Activated naive CD4-positive, alpha-beta T cell treated with anti-CD3 and anti-CD28 coated beads, Interleukin-2, amount 50 U/mL, for 24 hours (primary cell): ENCODE data around the gene DXO.

Experiments
- H3K27ac Mint-ChIP-seq: one replicate; pipeline ENCODE4 v1.8.0; 2021; ENCODE audit warnings: mild to moderate bottlenecking, mixed read lengths
- H3K27me3 Mint-ChIP-seq: one replicate; pipeline ENCODE4 v1.8.0; 2021; ENCODE audit warnings: mixed read lengths
- H3K36me3 Mint-ChIP-seq: one replicate; pipeline ENCODE4 v1.8.0; 2021; ENCODE audit warnings: mixed read lengths
- H3K4me1 Mint-ChIP-seq: one replicate; pipeline ENCODE4 v1.8.0; 2021; ENCODE audit warnings: mixed read lengths
- H3K4me3 Mint-ChIP-seq: one replicate; pipeline ENCODE4 v1.8.0; 2021; ENCODE audit warnings: mild to moderate bottlenecking, mixed read lengths
- H3K9me3 Mint-ChIP-seq: one replicate; pipeline ENCODE4 v1.8.0; 2021; ENCODE audit warnings: mixed read lengths

The DXO gene

GRCh38 chr6:31968791-31969711, 2.9 kb downstream of the DXO start:
- Mint-ChIP-seq H3K36me3 (peaks cover 9% of the 10 kb centered on the region), H3K4me3 (no peak overlapping the region), H3K27ac (no peak overlapping the region), H3K9me3 (no peaks in the 10 kb centered on the region), H3K27me3 (no peaks in the 10 kb centered on the region), H3K4me1 (peaks cover 40% of the 10 kb centered on the region)

DNA sequence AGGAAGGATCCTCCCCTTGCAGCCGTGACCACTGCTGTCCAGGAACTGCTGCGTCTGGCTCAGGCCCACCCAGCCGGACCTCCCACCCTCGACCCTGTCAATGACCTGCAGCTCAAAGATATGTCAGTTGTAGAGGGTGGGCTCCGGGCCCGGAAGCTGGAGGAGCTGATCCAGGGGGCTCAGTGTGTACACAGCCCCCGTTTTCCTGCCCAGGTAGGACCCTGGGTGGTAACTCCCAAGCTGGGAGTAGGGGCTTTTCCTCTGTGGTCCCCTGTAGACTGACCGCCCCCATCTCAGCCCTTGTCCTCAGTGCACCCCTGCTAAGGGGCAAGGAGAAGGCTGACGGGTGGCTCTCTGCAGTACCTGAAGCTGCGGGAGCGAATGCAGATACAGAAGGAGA, 3.6 kb downstream of the DXO start:
- Mint-ChIP-seq H3K27me3 (no peaks in the 10 kb centered on the region), H3K4me1 (peaks cover 33% of the 10 kb centered on the region)

GRCh38 chr6:31967926-31968320, 4.0 kb downstream of the DXO start:
- Mint-ChIP-seq H3K4me1 (peaks cover 29% of the 10 kb centered on the region), H3K36me3 (peaks cover 11% of the 10 kb centered on the region), H3K27me3 (no peaks in the 10 kb centered on the region), H3K9me3 (no peaks in the 10 kb centered on the region), H3K4me3 (no peak overlapping the region), H3K27ac (peak overlapping the region; percentile 55)

More for the DNA sequence above, 3.6 kb downstream of the DXO start:
- Mint-ChIP-seq H3K36me3 (peaks cover 9% of the 10 kb centered on the region), H3K4me3 (no peak overlapping the region), H3K9me3 (no peaks in the 10 kb centered on the region), H3K27ac (peak overlapping the region; percentile 46)

DNA sequence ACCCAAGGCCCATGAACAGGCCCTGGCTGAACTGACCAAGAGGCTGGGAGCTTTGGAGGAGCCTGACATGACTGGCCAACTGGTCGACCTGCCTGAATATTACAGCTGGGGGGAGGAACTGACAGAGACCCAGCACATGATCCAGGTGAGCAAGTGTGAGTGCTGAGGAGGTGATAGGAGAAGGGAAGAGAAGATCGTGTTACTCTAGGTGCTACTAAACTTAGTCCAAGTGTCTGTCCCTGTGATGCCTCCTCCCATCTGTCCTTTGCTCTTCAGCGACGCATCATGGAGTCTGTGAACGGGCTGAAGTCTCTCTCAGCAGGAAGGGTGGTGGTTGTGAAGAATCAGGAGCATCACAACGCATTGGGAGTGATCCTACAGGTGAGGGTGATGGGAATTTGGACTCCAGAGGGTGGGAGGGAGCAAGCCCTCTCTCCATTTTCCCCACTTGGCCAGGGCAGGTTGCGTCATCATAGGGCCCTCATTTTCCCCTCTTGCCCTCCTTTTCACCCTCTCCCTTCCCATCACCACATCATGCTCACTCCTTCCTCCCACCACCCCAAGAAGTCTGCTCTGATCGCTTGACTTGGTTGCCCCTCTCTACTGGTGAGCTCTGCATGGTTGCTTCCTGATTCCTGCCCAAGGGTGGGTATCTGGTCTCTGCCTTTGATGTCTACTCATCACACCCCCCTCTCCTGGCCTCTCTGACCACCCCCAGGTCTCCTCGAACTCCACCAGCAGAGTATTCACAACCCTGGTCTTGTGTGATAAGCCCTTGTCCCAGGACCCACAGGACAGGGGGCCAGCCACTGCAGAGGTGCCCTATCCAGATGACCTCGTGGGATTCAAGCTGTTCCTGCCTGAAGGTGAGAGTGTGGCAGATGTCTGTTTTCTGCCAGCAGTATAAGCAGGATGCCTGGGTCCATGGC, 4.7 kb downstream of the DXO start:
- no peak overlapping the region for H3K4me3 Mint-ChIP-seq
- no peak overlapping the region for H3K27ac Mint-ChIP-seq
- H3K27me3 Mint-ChIP-seq = no peaks in the 10 kb centered on the region
- H3K36me3 Mint-ChIP-seq = peaks cover 13% of the 10 kb centered on the region
- H3K4me1 Mint-ChIP-seq = peaks cover 29% of the 10 kb centered on the region
- no peaks in the 10 kb centered on the region for H3K9me3 Mint-ChIP-seq

GRCh38 chr6:31966506-31966905, 5.4 kb downstream of the DXO start:
- Mint-ChIP-seq H3K9me3 (no peaks in the 10 kb centered on the region), H3K27ac (no peak overlapping the region), H3K36me3 (peaks cover 18% of the 10 kb centered on the region), H3K4me1 (peaks cover 30% of the 10 kb centered on the region), H3K27me3 (no peaks in the 10 kb centered on the region), H3K4me3 (no peak overlapping the region)

- H3K36me3 Mint-ChIP-seq = peaks cover 20% of the 10 kb centered on the region
- H3K27ac Mint-ChIP-seq = no peak overlapping the region
These were observed 6.2 kb downstream of the DXO start for GRCh38 chr6:31965700-31966099.

DNA sequence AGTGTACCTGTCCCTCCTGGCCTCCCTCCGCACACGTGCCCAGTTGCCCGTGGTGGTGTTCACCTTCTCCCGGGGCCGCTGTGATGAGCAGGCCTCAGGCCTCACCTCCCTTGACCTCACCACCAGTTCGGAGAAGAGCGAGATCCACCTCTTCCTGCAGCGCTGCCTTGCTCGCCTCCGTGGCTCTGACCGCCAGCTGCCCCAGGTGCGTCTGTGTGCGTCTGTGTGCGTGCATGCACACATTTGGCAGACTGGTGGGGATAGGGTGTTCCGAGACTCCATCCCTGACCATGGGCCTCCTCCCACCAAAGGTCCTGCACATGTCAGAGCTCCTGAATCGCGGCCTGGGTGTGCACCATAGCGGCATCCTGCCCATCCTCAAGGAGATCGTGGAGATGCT, 8.0 kb downstream of the DXO start:
- Mint-ChIP-seq H3K4me3 (no peak overlapping the region), H3K9me3 (no peaks in the 10 kb centered on the region), H3K36me3 (peaks cover 14% of the 10 kb centered on the region), H3K4me1 (peaks cover 29% of the 10 kb centered on the region), H3K27me3 (no peaks in the 10 kb centered on the region), H3K27ac (peak overlapping the region; percentile 30)

More at GRCh38 chr6:31965700-31966099, 6.2 kb downstream of the DXO start:
- Mint-ChIP-seq H3K27me3 (no peaks in the 10 kb centered on the region), H3K9me3 (no peaks in the 10 kb centered on the region), H3K4me1 (peaks cover 27% of the 10 kb centered on the region), H3K4me3 (no peak overlapping the region)

DNA sequence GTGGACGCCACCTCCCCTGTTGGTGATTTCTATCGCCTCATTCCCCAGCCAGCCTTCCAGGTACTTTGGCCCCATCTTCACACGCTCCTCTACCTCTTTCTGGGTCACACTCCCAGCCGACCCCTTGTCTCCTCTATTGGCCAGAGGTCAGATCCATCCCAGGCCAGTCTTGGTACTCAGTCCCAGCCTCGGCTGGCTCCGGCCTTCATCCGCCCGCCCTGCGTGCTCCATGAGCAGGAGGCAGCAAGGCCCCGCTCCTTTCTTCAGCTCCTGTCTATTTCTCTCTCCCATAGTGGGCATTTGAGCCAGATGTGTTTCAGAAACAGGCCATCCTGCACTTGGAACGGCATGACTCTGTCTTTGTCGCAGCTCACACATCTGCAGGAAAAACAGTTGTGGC, 10.3 kb downstream of the DXO start:
- Mint-ChIP-seq H3K4me1 (peaks cover 44% of the 10 kb centered on the region), H3K27ac (peak overlapping the region; percentile 61), H3K36me3 (peaks cover 16% of the 10 kb centered on the region), H3K4me3 (peak overlapping the region; percentile 16), H3K27me3 (no peaks in the 10 kb centered on the region), H3K9me3 (no peaks in the 10 kb centered on the region)

DNA sequence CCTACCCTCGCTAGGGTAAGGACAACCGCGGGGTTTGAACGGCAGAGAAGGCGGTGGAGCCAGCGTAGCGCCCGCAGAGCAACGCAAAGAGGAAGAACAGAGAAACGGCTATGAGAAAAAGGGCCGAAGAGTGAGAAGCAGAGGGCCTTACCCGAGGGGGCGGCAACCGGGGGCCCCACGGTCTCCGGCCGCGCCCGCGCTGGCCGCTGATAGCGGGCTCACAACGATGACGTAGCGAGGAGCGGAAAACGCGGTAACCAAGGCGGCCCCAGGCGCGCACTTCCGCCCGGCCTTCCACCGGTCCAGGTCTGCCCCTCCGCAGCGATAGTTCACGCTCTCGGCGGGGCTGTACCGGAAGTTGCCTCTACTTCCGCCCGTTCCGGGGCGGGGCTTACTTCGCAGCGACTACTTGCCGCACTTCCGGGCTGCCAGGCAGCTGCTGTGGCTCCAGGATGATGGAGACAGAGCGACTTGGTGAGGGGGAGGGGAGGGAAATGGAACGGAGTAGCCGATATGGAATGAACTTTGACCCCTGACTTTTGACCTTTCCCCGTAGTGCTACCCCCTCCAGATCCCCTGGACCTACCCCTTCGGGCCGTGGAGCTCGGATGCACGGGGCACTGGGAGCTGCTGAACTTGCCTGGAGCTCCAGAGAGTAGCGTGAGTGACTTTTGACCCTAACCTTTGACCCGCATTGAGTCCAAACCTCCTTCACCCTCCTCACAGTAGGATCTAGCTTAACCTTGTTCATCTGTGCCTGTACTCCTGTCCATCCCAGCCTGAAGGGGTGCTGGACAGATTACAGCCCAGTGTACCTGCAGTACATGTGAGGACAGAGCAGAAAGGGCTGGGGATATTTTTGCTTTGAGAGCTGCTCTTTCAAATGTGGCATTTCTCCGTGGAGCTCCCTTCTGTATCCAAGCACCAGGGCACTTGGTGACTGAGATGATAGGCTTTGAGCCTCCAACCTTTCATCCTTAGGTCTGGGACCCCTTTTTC, 12.9 kb downstream of the DXO start, which contains the start of the genes NELFE and SKIC2:
Gene NELFE, minus strand, starts transcription at position 231 of the 999 bp plus-strand sequence. CDS start 525 bp downstream, outside the sequence.
Gene SKIC2, plus strand, starts transcription at position 435 of the 999 bp plus-strand sequence. Its CDS starts 18 bp downstream, at position 453.
- Mint-ChIP-seq H3K36me3 (peaks cover 15% of the 10 kb centered on the region), H3K9me3 (no peaks in the 10 kb centered on the region), H3K27me3 (no peaks in the 10 kb centered on the region), H3K4me3 (peak within 1 kb of the TSS; percentile 98), H3K27ac (peak within 1 kb of the TSS; percentile 92), H3K4me1 (peaks cover 44% of the 10 kb centered on the region)

GRCh38 chr6:31958412-31958740, 13.6 kb downstream of the DXO start:
- peaks cover 16% of the 10 kb centered on the region for H3K36me3 Mint-ChIP-seq
- no peaks in the 10 kb centered on the region for H3K27me3 Mint-ChIP-seq
- H3K9me3 Mint-ChIP-seq = no peaks in the 10 kb centered on the region
- peak overlapping the region; percentile 98 for H3K4me3 Mint-ChIP-seq
- peak overlapping the region; percentile 92 for H3K27ac Mint-ChIP-seq
- H3K4me1 Mint-ChIP-seq = peaks cover 44% of the 10 kb centered on the region

GRCh38 chr6:31956796-31957195, 15.1 kb downstream of the DXO start:
- H3K27me3 Mint-ChIP-seq = no peaks in the 10 kb centered on the region

DNA sequence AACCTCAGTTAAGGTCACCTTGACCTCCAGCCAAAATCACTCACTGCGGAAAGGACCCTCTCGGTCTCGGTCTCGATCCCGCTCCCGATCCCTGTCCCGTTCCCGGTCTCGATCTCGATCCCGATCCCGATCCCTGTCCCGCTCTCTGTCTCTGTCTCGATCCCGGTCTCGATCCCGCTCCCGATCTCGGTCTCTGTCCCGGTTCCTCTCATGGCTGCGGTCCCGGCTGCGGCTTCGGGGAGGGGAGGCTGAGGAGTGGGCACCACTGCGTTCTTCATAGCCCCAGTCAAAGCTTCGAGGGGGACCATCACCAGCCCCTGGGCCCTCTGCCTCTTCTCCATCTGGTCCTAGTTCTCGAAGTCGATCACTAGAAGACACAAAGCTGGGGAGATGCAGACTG, 17.4 kb downstream of the DXO start:
- H3K36me3 Mint-ChIP-seq = peaks cover 10% of the 10 kb centered on the region
- H3K4me3 Mint-ChIP-seq = no peak overlapping the region
- no peaks in the 10 kb centered on the region for H3K27me3 Mint-ChIP-seq
- peaks cover 20% of the 10 kb centered on the region for H3K4me1 Mint-ChIP-seq
- H3K27ac Mint-ChIP-seq = no peak overlapping the region
- no peaks in the 10 kb centered on the region for H3K9me3 Mint-ChIP-seq

More at GRCh38 chr6:31956796-31957195, 15.1 kb downstream of the DXO start:
- H3K9me3 Mint-ChIP-seq = no peaks in the 10 kb centered on the region
- peak overlapping the region; percentile 30 for H3K27ac Mint-ChIP-seq
- H3K4me3 Mint-ChIP-seq = peak overlapping the region; percentile 98
- H3K4me1 Mint-ChIP-seq = peaks cover 34% of the 10 kb centered on the region
- peaks cover 13% of the 10 kb centered on the region for H3K36me3 Mint-ChIP-seq

DNA sequence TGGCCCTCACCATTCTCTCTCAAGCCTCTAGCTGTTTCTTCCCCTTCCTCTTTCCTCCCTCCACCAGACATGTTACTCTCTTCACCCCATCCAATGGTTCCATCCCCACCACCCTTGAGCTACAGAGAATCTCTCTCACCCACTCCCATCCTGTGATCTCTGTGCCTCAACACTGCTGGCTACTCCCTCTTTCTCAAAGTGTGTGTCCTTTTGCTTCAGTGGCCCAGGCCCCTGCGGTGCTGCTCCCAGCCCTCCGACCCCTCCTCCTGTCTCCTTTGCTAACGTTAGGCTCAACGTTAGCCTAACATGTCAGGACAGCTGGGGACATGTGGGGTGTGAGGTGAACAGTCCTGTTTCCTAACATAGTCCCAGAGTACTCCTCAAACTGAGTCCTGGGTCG, 19.0 kb downstream of the DXO start:
- Mint-ChIP-seq H3K4me3 (no peak overlapping the region), H3K27ac (peak overlapping the region; percentile 31), H3K9me3 (no peaks in the 10 kb centered on the region), H3K4me1 (peaks cover 9% of the 10 kb centered on the region), H3K27me3 (no peaks in the 10 kb centered on the region), H3K36me3 (peaks cover 9% of the 10 kb centered on the region)

- Mint-ChIP-seq H3K36me3 (peaks cover 9% of the 10 kb centered on the region), H3K27ac (no peak overlapping the region)
These were observed 19.7 kb downstream of the DXO start for GRCh38 chr6:31952140-31952805.

More at GRCh38 chr6:31952140-31952805, 19.7 kb downstream of the DXO start:
- H3K9me3 Mint-ChIP-seq = no peaks in the 10 kb centered on the region
- H3K4me3 Mint-ChIP-seq = no peak overlapping the region
- no peaks in the 10 kb centered on the region for H3K27me3 Mint-ChIP-seq
- H3K4me1 Mint-ChIP-seq = peaks cover 3% of the 10 kb centered on the region
